Measurements from ENCODE around the gene SIPA1.

Gene SIPA1

DNA sequence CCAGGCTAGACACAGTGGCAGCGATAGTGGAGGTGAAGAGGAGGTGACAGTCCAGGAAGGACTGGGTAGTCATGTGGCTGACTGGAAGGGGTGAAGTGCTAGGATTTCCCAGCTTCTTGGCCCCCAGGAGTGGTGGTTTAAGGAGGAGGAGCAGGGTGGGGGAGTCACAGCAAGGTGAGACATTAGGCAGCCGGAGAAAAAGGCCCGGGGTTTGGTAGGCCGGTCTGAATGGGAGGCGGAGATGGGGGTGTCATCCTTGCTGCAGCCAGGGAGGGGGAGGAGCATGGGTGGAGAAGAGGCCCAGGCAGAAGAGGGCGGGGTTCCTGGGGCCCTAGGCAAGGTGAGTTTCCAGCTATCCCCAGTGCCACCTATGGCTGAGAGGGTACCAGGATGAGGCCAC is 6.1 kb downstream of the SIPA1 start:
- no peak overlapping the region for H3K9ac ChIP-seq (ENCODE audit: low read depth in 1 of 2, low read length in 2 of 2)
- H3K27me3 ChIP-seq (ENCODE audit: control insufficient read depth in 2 of 2, insufficient read depth in 2 of 2, low read length in 2 of 2) = no peaks in the 10 kb centered on the region
- H3K9me3 ChIP-seq (ENCODE audit: control insufficient read depth in 2 of 2, low read length in 2 of 2) = no peaks in the 10 kb centered on the region
- H3K27ac ChIP-seq (ENCODE audit: low read depth in 2 of 2, low read length in 2 of 2) = no peak overlapping the region
- H3K36me3 ChIP-seq (ENCODE audit: control insufficient read depth in 2 of 2, insufficient read depth in 2 of 2, low read length in 2 of 2) = peaks cover 2 to 14% of the 10 kb centered on the region in 2 donors
- H3K4me3 ChIP-seq (ENCODE audit: low read length in 2 of 2) = no peak overlapping the region
- peaks cover 9 to 15% of the 10 kb centered on the region in 2 donors for H3K4me1 ChIP-seq (ENCODE audit: control insufficient read depth in 2 of 2, insufficient read depth in 2 of 2, low read length in 2 of 2)

DNA sequence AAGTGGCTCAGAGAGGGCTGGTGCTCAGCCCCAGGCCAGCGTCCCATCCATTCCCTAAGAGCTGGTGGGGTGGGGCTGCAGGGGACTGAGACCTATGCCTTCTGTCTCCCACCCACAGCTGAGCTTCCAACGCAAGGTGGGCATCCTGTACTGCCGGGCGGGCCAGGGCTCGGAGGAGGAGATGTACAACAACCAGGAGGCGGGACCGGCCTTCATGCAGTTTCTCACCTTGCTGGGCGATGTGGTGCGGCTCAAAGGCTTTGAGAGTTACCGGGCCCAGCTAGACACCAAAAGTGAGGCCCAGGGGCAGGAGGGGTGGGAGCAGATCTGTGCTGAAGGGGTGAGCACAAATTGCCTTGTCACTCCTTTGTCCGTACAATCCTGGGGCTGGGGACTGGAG is 6.9 kb downstream of the SIPA1 start:
- H3K4me3 ChIP-seq (ENCODE audit: low read length in 2 of 2) = no peak overlapping the region
- peaks cover 6 to 11% of the 10 kb centered on the region in 2 donors for H3K4me1 ChIP-seq (ENCODE audit: control insufficient read depth in 2 of 2, insufficient read depth in 2 of 2, low read length in 2 of 2)
- H3K27ac ChIP-seq (ENCODE audit: low read depth in 2 of 2, low read length in 2 of 2) = no peak overlapping the region
- peaks cover 9 to 20% of the 10 kb centered on the region in 2 donors for H3K36me3 ChIP-seq (ENCODE audit: control insufficient read depth in 2 of 2, insufficient read depth in 2 of 2, low read length in 2 of 2)
- no peaks in the 10 kb centered on the region for H3K9me3 ChIP-seq (ENCODE audit: control insufficient read depth in 2 of 2, low read length in 2 of 2)
- no peak overlapping the region for H3K9ac ChIP-seq (ENCODE audit: low read depth in 1 of 2, low read length in 2 of 2)
- H3K27me3 ChIP-seq (ENCODE audit: control insufficient read depth in 2 of 2, insufficient read depth in 2 of 2, low read length in 2 of 2) = no peaks in the 10 kb centered on the region

DNA sequence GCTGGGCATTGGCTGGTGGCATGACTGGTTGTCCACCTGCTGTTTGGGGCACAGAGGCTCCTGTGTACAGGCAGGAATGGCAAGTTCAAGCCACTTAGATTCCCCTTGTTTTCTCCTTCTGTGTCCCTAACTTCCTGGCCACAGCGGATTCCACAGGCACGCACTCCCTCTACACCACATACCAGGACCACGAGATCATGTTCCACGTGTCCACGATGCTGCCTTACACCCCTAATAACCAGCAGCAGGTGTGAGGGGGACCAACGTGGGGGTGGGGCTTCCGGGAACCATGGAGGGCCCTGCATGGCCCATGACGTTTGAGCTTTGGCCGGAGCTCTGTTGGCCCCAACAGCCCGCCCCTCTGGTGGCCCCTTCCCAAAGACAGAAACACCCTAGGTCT is 7.8 kb downstream of the SIPA1 start:
- Histone ChIP-seq H3K27me3 (ENCODE audit: control insufficient read depth in 2 of 2, insufficient read depth in 2 of 2, low read length in 2 of 2) (no peaks in the 10 kb centered on the region), H3K4me3 (ENCODE audit: low read length in 2 of 2) (no peak overlapping the region), H3K27ac (ENCODE audit: low read depth in 2 of 2, low read length in 2 of 2) (no peak overlapping the region), H3K36me3 (ENCODE audit: control insufficient read depth in 2 of 2, insufficient read depth in 2 of 2, low read length in 2 of 2) (peaks cover 11 to 24% of the 10 kb centered on the region in 2 donors), H3K9me3 (ENCODE audit: control insufficient read depth in 2 of 2, low read length in 2 of 2) (no peaks in the 10 kb centered on the region), H3K4me1 (ENCODE audit: control insufficient read depth in 2 of 2, insufficient read depth in 2 of 2, low read length in 2 of 2) (peaks cover 2 to 8% of the 10 kb centered on the region in 2 donors), H3K9ac (ENCODE audit: low read depth in 1 of 2, low read length in 2 of 2) (no peak overlapping the region)

DNA sequence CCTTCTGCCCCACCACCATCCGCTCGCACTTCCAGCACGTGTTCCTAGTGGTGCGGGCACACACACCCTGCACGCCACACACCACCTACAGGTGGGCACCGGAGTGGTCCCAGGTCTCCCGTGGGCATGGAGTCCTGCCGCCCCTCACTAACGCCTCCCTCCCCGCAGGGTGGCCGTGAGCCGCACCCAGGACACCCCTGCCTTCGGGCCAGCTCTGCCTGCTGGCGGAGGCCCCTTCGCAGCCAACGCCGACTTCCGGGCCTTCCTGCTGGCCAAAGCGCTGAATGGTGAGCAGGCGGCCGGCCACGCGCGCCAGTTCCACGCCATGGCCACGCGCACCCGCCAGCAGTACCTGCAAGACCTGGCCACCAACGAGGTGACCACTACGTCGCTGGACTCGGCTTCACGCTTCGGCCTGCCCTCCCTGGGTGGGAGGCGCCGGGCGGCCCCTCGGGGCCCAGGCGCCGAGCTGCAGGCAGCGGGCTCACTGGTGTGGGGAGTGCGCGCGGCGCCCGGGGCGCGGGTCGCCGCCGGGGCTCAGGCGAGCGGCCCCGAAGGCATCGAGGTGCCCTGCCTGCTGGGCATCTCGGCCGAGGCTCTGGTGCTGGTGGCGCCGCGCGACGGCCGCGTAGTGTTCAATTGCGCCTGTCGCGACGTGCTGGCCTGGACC is 8.5 kb downstream of the SIPA1 start:
- H3K27me3 ChIP-seq (ENCODE audit: control insufficient read depth in 2 of 2, insufficient read depth in 2 of 2, low read length in 2 of 2) = no peaks in the 10 kb centered on the region
- H3K9me3 ChIP-seq (ENCODE audit: control insufficient read depth in 2 of 2, low read length in 2 of 2) = no peaks in the 10 kb centered on the region
- peak overlapping the region in 1 of 2 donors; percentile 59 for H3K9ac ChIP-seq (ENCODE audit: low read depth in 1 of 2, low read length in 2 of 2)
- H3K36me3 ChIP-seq (ENCODE audit: control insufficient read depth in 2 of 2, insufficient read depth in 2 of 2, low read length in 2 of 2) = peaks cover 14 to 24% of the 10 kb centered on the region in 2 donors
- peak overlapping the region; percentile 54 to 66 for H3K4me3 ChIP-seq (ENCODE audit: low read length in 2 of 2)
- peaks cover 9 to 12% of the 10 kb centered on the region in 2 donors for H3K4me1 ChIP-seq (ENCODE audit: control insufficient read depth in 2 of 2, insufficient read depth in 2 of 2, low read length in 2 of 2)
- peak overlapping the region; percentile 8 to 38 for H3K27ac ChIP-seq (ENCODE audit: low read depth in 2 of 2, low read length in 2 of 2)

DNA sequence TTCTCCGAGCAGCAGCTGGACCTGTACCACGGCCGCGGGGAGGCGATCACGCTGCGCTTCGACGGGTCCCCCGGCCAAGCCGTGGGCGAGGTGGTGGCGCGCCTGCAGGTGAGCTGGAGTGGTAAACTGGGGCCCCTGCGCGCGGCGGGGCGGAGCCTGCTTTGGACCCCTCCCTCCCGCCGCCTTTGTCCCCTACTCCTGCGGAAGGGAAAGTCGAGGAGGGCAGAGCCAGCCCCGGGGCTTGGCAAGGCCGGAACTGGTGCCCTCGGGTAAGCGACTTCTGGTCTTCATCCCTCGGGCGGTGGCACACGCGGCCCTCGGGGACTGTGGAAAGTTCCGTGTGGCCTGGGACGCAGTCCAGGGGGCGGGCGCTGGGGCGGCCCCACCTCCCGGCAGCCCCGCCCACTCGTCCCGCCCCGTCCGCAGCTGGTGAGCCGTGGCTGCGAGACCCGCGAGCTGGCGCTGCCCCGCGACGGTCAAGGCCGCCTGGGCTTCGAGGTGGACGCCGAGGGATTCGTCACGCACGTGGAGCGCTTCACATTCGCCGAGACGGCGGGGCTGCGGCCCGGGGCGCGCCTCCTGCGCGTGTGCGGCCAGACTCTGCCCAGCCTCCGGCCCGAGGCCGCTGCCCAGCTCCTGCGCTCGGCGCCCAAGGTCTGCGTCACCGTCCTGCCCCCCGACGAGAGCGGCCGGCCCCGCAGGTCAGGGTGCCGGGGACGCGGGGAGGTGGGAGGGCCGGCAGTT is 9.2 kb downstream of the SIPA1 start:
- Histone ChIP-seq H3K36me3 (ENCODE audit: control insufficient read depth in 2 of 2, insufficient read depth in 2 of 2, low read length in 2 of 2) (peaks cover 14 to 24% of the 10 kb centered on the region in 2 donors), H3K9ac (ENCODE audit: low read depth in 1 of 2, low read length in 2 of 2) (peak overlapping the region; percentile 24 to 59), H3K27ac (ENCODE audit: low read depth in 2 of 2, low read length in 2 of 2) (peak overlapping the region; percentile 8 to 38)

DNA sequence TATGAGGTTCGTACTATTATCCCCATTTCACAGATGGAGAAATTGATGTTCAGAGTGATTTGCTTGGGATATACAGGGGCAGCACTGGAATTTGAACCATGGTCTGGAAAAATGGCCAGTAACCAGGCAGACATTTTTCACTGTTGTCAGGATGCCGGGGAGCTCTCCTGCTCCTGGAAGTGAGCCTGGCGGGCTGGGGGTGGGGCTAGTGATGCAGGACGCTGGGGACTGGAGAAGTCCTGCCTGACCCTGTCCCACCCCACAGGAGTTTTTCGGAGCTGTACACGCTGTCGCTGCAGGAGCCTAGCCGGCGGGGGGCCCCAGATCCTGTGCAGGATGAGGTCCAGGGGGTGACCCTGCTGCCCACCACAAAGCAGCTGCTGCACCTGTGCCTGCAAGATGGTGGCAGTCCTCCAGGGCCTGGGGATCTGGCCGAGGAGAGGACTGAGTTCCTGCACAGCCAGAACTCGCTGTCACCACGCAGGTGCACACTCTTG is 11.1 kb downstream of the SIPA1 start:
- peaks cover 14 to 21% of the 10 kb centered on the region in 2 donors for H3K36me3 ChIP-seq (ENCODE audit: control insufficient read depth in 2 of 2, insufficient read depth in 2 of 2, low read length in 2 of 2)

More for the DNA sequence above, 9.2 kb downstream of the SIPA1 start:
- Histone ChIP-seq H3K4me3 (ENCODE audit: low read length in 2 of 2) (peak overlapping the region; percentile 54 to 66), H3K4me1 (ENCODE audit: control insufficient read depth in 2 of 2, insufficient read depth in 2 of 2, low read length in 2 of 2) (peaks cover 15 to 16% of the 10 kb centered on the region in 2 donors), H3K27me3 (ENCODE audit: control insufficient read depth in 2 of 2, insufficient read depth in 2 of 2, low read length in 2 of 2) (no peaks in the 10 kb centered on the region), H3K9me3 (ENCODE audit: control insufficient read depth in 2 of 2, low read length in 2 of 2) (no peaks in the 10 kb centered on the region)

DNA sequence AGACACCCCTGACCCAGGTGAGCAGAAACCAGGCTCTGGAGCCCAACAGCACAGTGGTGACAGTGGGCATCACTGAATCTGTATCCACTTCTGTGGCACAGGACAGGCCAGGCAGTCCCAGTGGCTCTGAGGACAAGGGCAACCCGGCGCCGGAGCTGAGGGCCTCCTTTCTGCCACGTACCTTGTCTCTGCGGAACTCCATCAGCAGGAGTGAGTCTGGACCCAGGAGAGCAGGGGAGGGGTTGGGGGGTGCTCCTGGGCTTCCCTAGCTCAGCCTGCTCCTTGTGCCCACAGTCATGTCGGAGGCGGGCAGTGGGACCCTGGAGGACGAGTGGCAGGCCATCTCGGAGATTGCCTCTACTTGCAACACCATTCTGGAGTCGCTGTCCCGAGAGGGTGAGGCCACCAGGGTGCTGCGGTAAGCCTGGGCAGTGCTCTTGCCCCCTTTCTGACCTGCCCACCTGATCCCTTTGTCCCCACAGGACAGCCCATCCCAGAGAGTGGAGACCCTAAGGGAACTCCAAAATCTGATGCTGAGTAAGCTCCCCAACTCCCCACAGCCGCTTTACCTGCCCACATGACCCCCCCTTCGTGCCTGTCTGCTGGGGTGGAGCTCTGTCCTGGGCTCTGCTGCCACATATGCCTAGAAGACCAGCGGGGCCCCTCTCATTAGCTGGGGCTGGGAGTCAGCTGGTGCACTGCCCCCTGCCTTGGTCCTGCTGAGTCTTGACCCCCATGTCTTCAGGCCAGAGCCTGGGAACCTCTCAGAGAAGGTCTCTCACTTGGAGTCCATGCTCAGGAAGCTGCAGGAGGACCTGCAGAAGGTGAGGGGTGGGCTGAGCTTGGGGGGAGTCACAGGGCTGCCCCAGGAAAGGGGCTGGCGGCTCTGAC is 12.0 kb downstream of the SIPA1 start:
- Histone ChIP-seq H3K9me3 (ENCODE audit: control insufficient read depth in 2 of 2, low read length in 2 of 2) (no peaks in the 10 kb centered on the region), H3K27me3 (ENCODE audit: control insufficient read depth in 2 of 2, insufficient read depth in 2 of 2, low read length in 2 of 2) (no peaks in the 10 kb centered on the region), H3K4me3 (ENCODE audit: low read length in 2 of 2) (no peak overlapping the region), H3K27ac (ENCODE audit: low read depth in 2 of 2, low read length in 2 of 2) (peak overlapping the region in 1 of 2 donors; percentile 38), H3K36me3 (ENCODE audit: control insufficient read depth in 2 of 2, insufficient read depth in 2 of 2, low read length in 2 of 2) (peaks cover 18 to 28% of the 10 kb centered on the region in 2 donors), H3K9ac (ENCODE audit: low read depth in 1 of 2, low read length in 2 of 2) (no peak overlapping the region), H3K4me1 (ENCODE audit: control insufficient read depth in 2 of 2, insufficient read depth in 2 of 2, low read length in 2 of 2) (peaks cover 32 to 38% of the 10 kb centered on the region in 2 donors)

More for the DNA sequence above, 11.1 kb downstream of the SIPA1 start:
- Histone ChIP-seq H3K9me3 (ENCODE audit: control insufficient read depth in 2 of 2, low read length in 2 of 2) (no peaks in the 10 kb centered on the region), H3K27ac (ENCODE audit: low read depth in 2 of 2, low read length in 2 of 2) (no peak overlapping the region), H3K4me1 (ENCODE audit: control insufficient read depth in 2 of 2, insufficient read depth in 2 of 2, low read length in 2 of 2) (peaks cover 30 to 32% of the 10 kb centered on the region in 2 donors), H3K9ac (ENCODE audit: low read depth in 1 of 2, low read length in 2 of 2) (no peak overlapping the region), H3K4me3 (ENCODE audit: low read length in 2 of 2) (no peak overlapping the region), H3K27me3 (ENCODE audit: control insufficient read depth in 2 of 2, insufficient read depth in 2 of 2, low read length in 2 of 2) (no peaks in the 10 kb centered on the region)

DNA sequence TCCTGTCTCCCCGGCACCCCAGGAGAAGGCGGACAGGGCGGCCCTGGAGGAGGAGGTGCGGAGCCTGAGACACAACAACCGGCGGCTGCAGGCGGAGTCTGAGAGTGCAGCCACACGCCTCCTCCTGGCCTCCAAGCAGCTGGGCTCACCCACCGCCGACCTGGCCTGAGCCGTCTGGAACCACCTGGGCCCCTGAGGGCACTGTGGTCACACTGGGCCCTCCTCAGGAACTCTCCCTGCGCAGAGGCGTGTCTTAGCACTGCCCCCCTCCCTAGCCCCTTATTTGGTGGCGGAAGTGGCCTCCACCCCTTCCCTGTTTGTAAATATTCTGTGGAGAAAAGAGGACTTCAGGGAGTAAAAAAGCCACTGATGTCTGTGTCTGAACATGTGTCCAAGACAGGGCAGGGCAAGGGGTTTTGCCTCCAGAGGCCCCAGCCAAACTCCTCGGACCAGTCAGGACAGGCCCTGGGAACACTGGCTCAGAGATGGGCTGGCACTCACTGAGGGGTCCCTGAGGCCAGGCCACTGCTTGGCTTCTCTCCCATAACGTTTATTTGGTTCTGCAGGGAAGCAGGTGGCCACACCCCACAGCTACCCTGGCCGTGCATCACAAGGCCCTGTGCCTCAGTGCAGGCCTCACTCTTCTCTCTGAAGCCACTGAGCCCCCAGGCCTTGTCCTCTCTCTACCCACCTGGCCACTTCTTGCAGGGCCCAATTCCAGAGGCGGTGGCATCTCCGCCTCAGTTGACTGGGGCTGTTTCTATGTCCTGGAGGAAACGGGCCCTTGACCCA is 12.8 kb downstream of the SIPA1 start:
- H3K4me1 ChIP-seq (ENCODE audit: control insufficient read depth in 2 of 2, insufficient read depth in 2 of 2, low read length in 2 of 2) = peaks cover 32 to 38% of the 10 kb centered on the region in 2 donors
- no peaks in the 10 kb centered on the region for H3K27me3 ChIP-seq (ENCODE audit: control insufficient read depth in 2 of 2, insufficient read depth in 2 of 2, low read length in 2 of 2)
- H3K9me3 ChIP-seq (ENCODE audit: control insufficient read depth in 2 of 2, low read length in 2 of 2) = no peaks in the 10 kb centered on the region
- no peak overlapping the region for H3K4me3 ChIP-seq (ENCODE audit: low read length in 2 of 2)
- no peak overlapping the region for H3K9ac ChIP-seq (ENCODE audit: low read depth in 1 of 2, low read length in 2 of 2)
- H3K36me3 ChIP-seq (ENCODE audit: control insufficient read depth in 2 of 2, insufficient read depth in 2 of 2, low read length in 2 of 2) = peaks cover 27 to 30% of the 10 kb centered on the region in 2 donors
- peak overlapping the region; percentile 95 for H3K27ac ChIP-seq (ENCODE audit: low read depth in 2 of 2, low read length in 2 of 2)

DNA sequence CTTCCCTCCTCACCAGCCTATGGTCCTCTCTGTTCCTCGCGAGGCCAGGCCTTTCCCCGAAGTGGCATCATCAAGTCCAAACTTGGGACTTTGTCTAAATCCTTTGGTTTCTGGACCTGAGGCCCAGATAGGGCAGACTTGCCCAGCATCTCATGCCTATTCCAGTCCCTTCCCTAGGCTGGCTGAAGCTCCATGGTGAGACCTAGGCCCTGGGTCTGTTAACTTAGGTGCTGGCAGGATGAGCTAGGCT is 13.4 kb downstream of the SIPA1 start:
- H3K9me3 ChIP-seq (ENCODE audit: control insufficient read depth in 2 of 2, low read length in 2 of 2) = no peaks in the 10 kb centered on the region
- H3K36me3 ChIP-seq (ENCODE audit: control insufficient read depth in 2 of 2, insufficient read depth in 2 of 2, low read length in 2 of 2) = peaks cover 29 to 34% of the 10 kb centered on the region in 2 donors
- no peaks in the 10 kb centered on the region for H3K27me3 ChIP-seq (ENCODE audit: control insufficient read depth in 2 of 2, insufficient read depth in 2 of 2, low read length in 2 of 2)
- H3K4me1 ChIP-seq (ENCODE audit: control insufficient read depth in 2 of 2, insufficient read depth in 2 of 2, low read length in 2 of 2) = peaks cover 32 to 38% of the 10 kb centered on the region in 2 donors
- H3K27ac ChIP-seq (ENCODE audit: low read depth in 2 of 2, low read length in 2 of 2) = peak overlapping the region; percentile 95
- no peak overlapping the region for H3K4me3 ChIP-seq (ENCODE audit: low read length in 2 of 2)
- H3K9ac ChIP-seq (ENCODE audit: low read depth in 1 of 2, low read length in 2 of 2) = no peak overlapping the region
